GM19397 (cell line): ENCODE data around the gene IFT20.
A peak's percentile ranks its signal among the peaks of the same experiment; 100 is the strongest.

ENCODE experiments used
- ATAC-seq: cut with Tn5 transposase; IDR thresholded peaks from one replicate; pipeline ENCODE4 v1.9.1; 2021; ENCODE audit warnings: mild to moderate bottlenecking, moderate library complexity; ENCODE audit not compliant: unreplicated experiment

The IFT20 gene, protein sequence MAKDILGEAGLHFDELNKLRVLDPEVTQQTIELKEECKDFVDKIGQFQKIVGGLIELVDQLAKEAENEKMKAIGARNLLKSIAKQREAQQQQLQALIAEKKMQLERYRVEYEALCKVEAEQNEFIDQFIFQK

DNA sequence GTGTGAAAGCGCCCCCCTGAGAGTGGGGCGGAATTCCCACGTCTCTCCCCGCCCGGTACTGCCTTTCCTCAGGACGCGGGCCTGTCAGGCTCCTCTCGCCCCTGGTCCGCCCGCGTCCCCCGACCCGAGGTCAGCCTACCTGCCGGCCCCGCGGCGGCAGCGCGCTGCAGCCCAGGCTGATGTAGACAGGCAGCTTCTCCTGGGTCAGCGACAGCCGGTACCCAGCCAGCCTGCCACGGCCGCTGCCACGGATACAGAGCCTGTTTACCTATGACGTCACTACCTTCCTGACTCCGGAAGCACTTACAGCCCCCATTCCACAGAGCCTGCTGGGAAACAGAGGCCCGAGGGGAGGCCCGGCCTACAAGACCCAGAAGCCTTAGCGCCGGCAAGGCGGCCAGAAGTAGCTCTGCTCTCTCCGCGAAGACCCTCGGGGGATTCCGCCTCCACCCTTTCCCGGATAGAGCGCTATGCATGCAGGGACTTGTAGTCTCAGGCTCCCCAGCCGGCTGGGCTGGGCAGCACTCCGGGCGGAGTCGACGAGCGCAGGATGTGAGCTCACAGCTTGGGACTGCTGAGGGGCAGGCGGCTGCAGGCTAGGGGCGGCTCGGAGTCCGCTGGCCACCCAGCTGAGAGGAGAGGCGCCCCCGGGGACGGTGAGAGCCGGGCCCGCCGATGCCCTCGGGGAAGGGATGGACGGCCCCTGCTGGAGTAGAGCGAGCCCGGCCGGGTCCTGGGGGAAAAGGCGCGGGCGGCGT lies at the start of gene IFT20, which contains the start of gene TNFAIP1:
IFT20 (minus strand) TSS at position 272 of the 758 bp plus-strand sequence. CDS start 3,487 bp downstream, outside the sequence.
TNFAIP1 (plus strand) TSS at position 561 of the 758 bp plus-strand sequence. CDS start 3,761 bp downstream, outside the sequence.
- ATAC-seq = peak; percentile 96

DNA sequence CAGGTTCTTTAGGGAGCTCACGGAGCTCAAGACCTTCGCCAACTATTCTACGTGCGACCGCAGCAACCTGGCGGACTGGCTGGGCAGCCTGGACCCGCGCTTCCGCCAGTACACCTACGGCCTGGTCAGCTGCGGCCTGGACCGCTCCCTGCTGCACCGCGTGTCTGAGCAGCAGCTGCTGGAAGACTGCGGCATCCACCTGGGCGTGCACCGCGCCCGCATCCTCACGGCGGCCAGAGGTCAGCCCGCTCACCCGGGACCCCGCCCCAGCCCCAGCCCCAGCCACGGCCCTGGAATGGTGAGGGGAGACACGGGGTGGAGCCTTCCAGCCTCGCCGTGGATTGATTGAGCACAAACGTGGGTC lies 49.7 kb upstream of the IFT20 start:
- ATAC-seq = peak; percentile 12

DNA sequence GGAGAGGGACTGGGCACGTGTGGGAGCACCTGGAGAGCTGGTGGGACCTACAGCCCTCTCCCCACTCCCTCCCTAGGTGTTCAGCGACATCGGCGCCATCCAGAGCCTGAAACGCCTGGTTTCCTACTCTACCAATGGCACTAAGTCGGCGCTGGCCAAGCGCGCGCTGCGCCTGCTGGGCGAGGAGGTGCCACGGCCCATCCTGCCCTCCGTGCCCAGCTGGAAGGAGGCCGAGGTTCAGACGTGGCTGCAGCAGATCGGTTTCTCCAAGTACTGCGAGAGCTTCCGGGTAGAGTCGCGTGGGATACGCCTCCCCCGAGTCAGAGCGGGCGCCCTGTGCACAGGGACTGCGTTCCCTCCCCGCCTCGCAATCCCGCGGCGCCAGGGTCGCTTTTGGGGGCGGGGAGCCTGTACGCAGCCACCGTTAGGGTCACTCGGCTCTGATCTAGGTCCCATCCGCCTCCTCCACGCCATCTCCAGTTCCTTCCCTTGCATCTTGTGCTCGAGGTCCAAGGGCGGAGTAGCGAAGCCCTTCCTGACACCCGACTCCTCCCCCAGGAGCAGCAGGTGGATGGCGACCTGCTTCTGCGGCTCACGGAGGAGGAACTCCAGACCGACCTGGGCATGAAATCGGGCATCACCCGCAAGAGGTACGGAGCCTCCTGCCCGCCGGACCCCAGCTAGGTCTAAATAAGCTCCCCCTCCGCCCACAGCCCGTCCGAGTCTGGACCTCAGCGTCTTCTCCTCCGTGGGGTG lies 49.2 kb upstream of the IFT20 start:
- ATAC-seq = peak; percentile 60

DNA sequence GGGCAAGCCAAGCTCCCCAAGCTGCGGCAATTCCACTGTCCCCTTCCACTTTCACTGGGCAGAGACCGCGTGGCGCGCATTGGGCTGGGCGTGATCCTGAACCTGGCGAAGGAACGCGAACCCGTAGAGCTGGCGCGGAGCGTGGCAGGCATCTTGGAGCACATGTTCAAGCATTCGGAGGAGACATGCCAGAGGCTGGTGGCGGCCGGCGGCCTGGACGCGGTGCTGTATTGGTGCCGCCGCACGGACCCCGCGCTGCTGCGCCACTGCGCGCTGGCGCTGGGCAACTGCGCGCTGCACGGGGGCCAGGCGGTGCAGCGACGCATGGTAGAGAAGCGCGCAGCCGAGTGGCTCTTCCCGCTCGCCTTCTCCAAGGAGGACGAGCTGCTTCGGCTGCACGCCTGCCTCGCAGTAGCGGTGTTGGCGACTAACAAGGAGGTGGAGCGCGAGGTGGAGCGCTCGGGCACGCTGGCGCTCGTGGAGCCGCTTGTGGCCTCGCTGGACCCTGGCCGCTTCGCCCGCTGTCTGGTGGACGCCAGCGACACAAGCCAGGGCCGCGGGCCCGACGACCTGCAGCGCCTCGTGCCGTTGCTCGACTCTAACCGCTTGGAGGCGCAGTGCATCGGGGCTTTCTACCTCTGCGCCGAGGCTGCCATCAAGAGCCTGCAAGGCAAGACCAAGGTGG lies 46.0 kb upstream of the IFT20 start:
- no peak for ATAC-seq

DNA sequence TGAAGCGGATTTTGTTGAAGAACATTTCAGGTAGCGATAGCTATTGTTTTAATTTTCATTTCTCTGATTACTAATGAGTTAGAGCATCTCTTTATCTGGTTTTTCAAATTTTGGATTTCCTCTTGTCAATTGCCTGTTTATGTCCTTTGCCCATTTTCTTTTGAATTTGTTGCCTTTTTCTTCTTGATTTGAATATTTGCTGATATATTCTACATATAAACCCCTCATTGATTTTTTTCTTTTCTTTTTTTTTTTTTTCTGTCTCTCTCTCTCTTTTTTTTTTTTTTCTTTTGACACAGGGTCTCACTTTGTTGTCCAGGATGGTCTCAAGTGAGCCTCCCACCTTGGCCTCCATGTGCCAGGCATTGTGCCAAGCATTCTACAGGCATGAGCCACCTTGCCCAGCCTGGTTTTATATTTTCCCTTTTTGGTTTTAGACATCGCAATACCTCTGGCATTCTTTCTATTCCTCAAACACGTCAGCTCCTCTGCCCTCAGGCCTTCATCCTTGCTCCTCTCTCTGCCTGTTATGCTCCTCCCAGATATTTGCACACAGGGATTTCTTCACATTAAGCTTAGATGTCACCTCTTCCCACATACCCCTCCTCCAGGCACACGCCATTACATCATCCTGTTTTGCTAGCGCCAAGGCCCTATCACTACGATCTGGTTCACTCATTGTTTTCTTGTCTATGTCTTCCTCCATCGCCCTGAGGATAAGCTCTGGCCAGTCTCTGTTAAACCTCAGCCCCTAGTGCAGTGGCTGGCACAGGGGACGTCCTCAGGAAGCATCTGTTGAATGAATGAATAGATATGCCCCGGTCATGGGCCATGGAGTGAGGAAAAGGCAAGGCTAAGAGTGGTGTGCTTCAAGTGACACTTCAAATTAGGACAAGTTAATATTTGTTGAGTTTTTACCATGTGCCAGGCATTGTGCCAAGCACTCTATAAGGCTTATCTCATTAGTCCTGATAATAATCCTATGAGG lies 44.8 kb upstream of the IFT20 start:
- ATAC-seq = no peak

DNA sequence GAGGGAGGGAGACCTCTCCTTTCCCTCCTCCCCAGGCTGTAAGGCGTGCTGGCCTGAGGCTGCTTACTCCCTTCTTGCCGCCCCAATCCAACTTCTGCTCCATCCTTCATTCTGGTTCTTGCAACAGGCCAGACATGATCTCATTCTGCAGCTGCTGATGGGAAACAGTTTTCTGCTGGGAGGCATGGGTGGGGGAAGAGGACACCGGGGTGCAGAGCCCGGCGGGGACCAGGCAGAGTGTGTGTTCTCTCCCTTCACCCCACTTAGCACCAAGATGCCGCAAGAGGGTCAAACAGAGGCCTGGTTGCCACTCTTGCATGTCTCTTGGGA lies 37.6 kb upstream of the IFT20 start:
- no peak for ATAC-seq

DNA sequence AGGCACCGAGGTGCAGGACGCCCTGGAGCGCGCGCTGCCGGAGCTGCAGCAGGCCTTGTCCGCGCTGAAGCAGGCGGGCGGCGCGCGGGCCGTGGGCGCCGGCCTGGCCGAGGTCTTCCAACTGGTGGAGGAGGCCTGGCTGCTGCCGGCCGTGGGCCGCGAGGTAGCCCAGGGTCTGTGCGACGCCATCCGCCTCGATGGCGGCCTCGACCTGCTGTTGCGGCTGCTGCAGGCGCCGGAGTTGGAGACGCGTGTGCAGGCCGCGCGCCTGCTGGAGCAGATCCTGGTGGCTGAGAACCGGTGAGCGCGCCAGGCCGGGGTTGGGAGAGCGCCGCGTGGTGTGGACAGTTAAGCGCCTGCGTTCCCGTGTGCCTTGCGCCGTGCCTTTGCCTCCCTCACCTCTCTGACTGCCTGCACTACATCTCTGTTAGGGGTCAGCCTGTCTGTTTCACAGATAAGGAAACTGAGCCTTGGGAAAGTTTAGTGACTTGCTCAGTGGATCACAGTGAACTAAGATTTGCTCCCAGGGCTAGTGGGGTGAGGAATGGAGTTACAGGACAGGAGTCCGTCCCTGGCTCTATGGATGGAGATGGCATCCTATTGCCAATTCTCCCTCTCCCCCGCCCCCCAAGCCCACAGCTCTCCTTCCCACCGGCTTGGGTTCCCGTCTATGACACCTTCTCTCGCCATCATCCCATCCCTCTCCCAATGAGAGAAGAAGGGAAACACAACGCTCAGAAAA lies 37.1 kb upstream of the IFT20 start:
- peak; percentile 9 for ATAC-seq

DNA sequence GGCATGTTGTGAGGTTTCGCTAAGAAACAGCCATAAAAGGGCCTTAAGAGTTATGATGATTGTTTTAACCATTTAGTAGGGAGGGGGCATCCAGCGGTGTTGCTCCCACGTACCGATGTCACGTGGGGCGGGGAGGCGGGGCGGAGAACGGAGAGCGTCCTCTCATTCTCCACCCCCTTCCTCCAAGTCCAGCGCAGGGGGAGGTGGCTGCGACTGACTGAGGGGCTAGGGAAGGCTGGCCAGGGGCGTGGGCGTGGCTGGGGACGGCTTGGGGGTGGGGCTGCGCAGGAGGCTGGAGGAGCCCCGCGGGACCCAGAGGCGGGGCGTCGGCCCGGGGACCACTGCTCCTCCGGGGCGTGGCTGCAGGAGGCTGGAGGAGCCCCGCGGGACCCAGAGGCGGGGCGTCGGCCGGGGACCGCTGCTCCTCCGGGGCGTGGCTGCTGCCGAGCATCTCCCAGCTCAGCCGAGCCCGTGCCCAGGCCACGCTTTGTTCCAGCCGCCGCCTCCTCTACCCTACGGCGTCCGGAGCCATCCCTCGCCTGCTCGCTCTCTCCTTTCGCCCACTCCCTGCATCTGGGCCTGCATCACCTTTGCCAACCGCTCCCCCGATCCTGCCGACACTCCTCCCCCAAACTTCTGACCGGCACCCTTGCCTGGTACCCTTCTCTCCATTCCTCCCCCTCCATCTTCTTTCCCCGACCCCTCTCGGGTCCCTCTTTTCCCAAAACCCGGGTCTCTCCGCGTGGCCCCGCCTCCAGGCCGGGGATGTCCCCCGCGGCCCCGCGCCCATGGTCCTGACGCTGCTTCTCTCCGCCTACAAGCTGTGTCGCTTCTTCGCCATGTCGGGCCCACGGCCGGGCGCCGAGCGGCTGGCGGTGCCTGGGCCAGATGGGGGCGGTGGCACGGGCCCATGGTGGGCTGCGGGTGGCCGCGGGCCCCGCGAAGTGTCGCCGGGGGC lies 36.3 kb upstream of the IFT20 start, which contains the start of gene SARM1:
SARM1 (plus strand) TSS at position 450 of the 958 bp plus-strand sequence; CDS start at position 789, 339 bp downstream.
- ATAC-seq = peak; percentile 90

DNA sequence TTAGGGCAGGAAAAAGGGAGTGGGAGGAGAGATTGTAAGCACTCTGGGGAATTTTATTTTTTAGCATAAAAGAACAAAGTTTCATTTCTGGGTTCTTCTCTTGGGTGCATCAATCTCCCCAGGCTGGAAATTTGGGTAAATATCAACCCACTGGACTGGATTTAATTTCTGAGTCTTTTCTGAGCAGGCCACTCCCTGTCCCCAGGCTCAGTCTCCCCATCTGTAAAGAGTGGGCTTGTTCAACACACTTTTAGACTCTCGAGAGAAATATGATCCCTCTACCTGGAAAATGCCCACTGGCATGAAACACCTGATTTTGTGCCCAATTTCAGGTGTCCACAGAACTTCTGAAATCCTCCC lies 35.5 kb upstream of the IFT20 start:
- ATAC-seq = no peak

DNA sequence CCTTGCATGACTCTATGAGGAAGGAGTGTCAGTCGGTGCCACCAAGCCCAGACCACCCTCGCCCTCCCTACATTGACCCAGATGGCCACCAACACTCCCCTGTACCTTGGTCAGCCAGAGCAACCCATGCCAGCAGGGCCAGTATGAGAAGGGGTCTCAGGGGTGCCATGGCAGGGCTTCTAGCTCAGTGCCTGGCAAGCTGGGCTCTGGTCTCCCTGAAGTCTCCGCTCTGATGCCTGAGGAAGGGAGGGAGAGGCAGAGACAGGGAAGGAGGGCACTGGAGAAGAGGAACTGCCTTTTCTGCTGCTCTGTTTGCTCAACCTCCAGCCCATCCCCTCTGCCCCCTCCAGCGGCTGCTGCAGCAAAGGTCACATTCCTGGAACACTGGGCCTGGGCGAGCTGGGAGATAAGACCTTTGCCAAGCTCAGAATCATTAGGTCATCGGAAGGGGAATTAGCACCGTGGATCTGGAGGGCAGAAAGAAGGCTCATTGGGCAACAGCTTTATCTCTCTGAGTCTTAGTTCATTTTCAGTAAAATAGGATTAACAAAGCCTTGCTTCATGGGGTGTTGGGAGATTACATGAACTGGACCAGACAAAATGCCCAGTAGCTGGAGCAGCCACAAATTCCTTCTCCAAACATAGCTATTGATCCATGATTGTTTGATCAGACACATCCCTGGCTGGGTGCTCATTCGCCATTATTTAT lies 34.9 kb upstream of the IFT20 start, which contains the start of gene VTN:
VTN (minus strand) TSS at position 273 of the 709 bp plus-strand sequence; CDS start at position 169, 104 bp downstream.
- no peak for ATAC-seq

DNA sequence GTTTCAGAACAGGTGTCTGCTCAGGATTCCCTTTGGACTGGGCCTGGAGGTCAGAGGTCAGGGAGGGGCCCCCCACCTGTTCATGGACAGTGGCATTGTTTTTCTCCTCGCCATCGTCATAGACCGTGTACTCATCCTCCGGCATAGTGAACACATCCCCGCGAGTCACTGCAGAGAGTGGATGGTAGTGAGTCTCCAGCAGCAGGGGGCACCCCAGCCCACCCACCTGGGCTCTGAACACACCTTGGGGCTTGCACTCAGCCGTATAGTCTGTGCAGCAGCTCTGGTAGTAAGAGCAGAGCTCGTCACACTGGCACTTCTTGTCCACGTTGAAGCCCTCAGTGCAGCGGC lies 34.4 kb upstream of the IFT20 start:
- no peak for ATAC-seq

DNA sequence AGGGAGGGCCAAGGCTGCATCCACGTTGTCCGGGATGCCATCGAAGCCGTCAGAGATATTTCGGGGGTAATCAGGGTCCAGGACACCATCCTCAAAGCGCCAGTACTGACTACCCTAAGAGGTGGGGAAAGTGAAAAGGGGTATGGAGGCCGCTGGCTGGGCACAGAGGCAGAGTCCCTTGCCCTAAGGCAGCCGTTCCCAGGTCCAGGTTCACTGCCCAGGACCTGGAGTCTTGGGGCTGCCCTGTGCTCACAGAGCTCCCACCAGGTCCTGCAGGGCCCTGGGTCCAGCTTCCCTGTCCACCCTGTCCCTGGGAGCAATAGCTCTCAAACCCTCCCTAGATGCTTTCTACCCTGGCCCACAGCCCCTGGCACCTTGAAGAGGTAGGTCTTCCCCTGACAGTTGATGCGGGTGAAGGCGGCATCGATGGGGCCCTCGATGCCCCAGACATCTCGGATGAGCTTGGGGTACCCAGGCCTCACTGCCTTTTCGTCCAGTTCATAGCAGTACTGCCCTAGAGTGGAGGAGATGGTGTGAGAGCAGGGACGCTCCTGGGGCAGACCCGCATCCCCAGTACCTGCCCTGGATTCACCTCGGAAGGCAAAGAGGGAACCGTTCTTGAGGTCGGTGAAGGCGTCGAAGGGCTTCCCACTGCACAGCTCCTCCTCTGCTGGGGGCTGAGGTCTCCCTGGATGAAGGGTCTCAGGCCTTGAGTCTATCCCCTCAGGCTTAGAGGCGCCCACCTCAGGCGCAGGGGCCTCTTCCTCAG lies 33.8 kb upstream of the IFT20 start:
- no peak for ATAC-seq

DNA sequence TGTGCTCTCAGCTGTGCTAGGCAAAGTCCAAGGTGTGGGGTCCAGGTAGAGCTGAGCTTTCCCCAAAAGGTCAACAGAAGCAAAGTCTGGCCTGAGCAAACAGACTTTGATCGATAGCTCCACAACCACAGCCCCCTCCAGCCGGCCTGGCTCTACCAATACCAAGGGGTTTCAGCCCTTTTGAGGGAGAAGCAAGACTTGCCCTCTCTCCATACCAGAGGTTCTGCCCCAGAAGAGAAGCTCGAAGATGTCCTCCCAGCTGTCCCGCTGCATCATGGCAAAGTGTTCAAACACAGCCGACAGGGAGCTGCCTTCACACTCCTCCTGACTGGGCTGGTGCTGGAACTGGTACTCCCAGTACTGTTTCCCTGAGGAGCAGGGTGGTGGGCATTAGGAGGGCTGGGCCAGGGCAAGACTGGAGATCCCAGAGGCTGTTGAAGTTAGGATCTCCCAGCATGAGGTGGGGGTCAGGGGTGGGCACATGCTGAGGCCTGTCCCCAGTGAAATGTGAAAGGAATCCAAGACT lies 33.1 kb upstream of the IFT20 start:
- ATAC-seq = no peak

DNA sequence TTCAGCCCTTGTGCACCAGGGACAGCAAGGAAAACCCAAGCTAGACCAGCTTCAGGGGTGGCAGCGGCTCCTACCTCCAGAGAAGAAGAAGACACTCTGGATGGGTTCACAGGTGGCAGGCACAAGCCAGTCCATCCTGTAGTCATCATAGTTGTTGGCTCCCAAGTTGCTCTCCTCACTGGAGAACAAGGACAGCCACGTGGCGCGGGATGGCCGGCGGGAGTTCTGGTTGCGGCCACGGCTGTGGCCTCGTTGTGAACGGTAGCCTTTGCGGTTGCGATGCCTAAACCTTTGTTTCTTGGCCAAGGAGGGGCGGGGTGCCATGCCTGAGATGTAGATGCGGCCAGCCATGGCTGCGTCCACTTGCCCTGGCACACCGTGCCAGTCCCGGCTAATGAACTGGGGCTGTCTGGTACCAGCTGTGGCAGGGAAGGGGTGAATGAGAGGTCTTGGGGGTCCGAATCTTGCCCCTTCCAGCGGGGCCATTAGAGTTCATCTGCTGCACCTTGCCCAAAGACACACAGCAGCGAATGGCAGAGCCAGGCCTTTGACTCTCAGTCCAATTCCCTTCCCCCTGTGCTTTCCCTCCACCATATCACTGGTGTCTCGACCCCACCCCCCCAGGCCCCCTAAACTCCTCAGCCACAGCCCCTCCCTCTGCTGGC lies 32.5 kb upstream of the IFT20 start:
- no peak for ATAC-seq

DNA sequence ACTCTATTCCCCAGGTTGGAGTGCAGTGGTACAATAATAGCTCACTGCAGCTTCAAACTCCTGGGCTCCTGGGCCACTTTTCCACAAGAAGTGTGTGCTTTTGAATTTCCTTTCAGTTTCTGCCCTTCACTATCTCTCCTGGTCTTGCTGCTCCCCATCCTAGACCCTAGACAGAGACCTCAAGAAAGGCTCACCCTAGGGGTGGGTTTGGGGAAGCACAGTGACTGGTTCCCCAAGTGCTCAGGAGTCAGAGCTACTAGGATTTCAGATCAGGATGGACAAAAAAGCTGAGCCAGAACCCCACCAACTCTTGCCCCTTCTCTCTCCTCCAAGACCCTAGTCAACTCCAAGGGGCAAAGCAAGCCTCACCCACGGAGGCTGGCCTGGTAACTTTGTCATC lies 31.3 kb upstream of the IFT20 start:
- ATAC-seq = no peak

DNA sequence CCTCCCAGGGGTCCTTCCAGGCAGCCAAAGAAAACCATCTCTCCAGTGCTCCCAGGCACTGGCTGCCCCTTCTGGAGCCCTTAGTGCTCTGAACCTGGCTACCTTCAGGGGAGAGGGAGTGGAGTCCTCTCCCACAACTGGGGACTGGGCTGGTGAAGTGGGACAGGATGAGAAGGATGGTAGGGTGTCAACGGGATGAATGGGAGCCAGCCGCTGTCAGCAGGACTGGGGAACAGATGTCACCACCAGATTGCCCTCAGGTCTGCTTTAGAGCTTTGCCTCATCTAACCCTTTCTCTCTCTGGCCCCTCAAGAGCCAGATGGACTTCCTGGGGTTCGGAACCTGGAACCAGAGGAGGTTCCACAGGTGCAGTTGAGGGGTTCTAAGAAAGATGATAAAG lies 30.2 kb upstream of the IFT20 start:
- no peak for ATAC-seq
